Esophagus squamous epithelium (tissue), 4 donors: ENCODE measurements around the gene SLC19A2.

Experiments used
- POLR2A ChIP-seq, 4 donors: fragments of 450-650 bp; IDR thresholded peaks; one replicate each; pipeline ENCODE4 v1.6.1; 2017; ENCODE audit warnings: antibody characterized with exemption in 4 of 4, mild to moderate bottlenecking in 4 of 4, moderate library complexity in 3 of 4
- TF ChIP-seq, protein P1 (sequence below), 6 experiments: fragments of 450-650 bp in 4 of 6; fragments of 200-600 bp in 2 of 6; sonication (generic) in 2 of 6; IDR thresholded peaks; one replicate each; pipeline ENCODE4 v1.5.1; 2016 to 2019; ENCODE audit warnings: antibody characterized with exemption in 6 of 6, mild to moderate bottlenecking in 4 of 6, moderate library complexity in 4 of 6

DNA sequence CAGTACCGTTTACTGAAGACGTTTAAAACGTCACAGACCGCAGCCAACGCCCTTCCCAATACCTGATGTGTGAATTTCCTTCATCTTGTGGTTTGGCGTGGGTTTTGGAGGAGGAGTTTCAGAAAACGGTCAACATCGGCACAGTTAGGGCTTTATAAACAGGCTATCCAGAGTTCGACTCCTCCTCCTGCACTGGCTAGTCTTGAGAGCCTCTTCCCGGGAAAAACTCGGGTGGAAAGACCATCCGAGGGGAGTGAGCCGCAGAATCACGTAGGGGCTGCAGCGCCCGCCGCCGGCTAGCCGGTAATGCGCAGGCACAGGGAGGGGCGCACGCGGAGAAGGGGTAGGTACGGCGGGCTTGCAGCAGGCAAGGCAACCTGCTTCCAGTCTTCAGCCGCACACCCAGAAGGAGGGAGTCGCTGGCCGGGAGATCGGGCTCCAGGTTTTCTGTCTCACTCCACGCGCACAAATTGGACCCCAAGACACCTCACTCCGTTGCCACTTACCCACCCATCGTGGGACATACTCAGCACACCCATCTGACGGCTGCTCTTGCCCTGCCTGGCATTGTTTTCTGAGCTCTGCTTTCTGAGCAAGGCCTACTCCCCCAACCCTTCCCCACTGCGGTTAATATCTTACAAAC lies 25.4 kb downstream of the SLC19A2 start:
- no peak for TF ChIP-seq POLR2A (IDR thresholded peaks at IDR 0.05)
- TF ChIP-seq, protein P1, sequence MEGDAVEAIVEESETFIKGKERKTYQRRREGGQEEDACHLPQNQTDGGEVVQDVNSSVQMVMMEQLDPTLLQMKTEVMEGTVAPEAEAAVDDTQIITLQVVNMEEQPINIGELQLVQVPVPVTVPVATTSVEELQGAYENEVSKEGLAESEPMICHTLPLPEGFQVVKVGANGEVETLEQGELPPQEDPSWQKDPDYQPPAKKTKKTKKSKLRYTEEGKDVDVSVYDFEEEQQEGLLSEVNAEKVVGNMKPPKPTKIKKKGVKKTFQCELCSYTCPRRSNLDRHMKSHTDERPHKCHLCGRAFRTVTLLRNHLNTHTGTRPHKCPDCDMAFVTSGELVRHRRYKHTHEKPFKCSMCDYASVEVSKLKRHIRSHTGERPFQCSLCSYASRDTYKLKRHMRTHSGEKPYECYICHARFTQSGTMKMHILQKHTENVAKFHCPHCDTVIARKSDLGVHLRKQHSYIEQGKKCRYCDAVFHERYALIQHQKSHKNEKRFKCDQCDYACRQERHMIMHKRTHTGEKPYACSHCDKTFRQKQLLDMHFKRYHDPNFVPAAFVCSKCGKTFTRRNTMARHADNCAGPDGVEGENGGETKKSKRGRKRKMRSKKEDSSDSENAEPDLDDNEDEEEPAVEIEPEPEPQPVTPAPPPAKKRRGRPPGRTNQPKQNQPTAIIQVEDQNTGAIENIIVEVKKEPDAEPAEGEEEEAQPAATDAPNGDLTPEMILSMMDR (IDR thresholded peaks at IDR 0.05): no peak
